Pancreas (tissue), 10 donors: ENCODE data around the gene ANTXR1. TPM values are rescaled to one million over a fixed set of nuclear protein-coding genes. Genes with fewer than 3 reads are reported as not detected.

Experiments used
- ATAC-seq, 4 donors: fragments of 200-7000 bp; cut with Tn5 transposase; one replicate each; pipeline versions ENCODE4 v1.8.0 to v1.9.1; 2020; ENCODE audit warnings: mild to moderate bottlenecking in 4 of 4, moderate library complexity in 4 of 4
- DNase-seq, 6 donors: peaks; one replicate each; pipeline ENCODE4 v3.0.0-alpha.2; 2020
- FAIRE-seq: peaks from 2 replicates; lab custom pipeline; 2012; peaks lifted over from hg19 to GRCh38; lab: Jason Lieb, UNC
- H3K27ac ChIP-seq, 4 donors: fragments of 200-600 bp; sonication (generic); 1 replicate in 3 of 4; 2 replicates in 1 of 4; pipeline versions ENCODE4 v1.5.0 to v1.8.0; 2020
- H3K27me3 ChIP-seq, 4 donors: fragments of 200-600 bp; one replicate each; pipeline ENCODE4 v1.8.0; 2021
- H3K36me3 ChIP-seq, 3 donors: fragments of 200-600 bp; sonication (generic) in 1 of 3; one replicate each; pipeline versions ENCODE4 v1.5.0 to v1.8.0; 2020 to 2021
- H3K4me1 ChIP-seq, 3 donors: fragments of 200-600 bp; one replicate each; pipeline ENCODE4 v1.8.0; 2021
- H3K4me3 ChIP-seq, 4 donors: fragments of 200-600 bp; sonication (generic) in 2 of 4; one replicate each; pipeline versions ENCODE4 v1.5.0 to v1.8.0; 2020 to 2021
- H3K9me3 ChIP-seq, 4 donors: fragments of 200-600 bp; one replicate each; pipeline ENCODE4 v1.8.0; 2021
- WGBS, 2 donors: extraction: QIAGEN DNeasy Blood & Tissue Kit; methylation state at CpG; one replicate each; pipeline ENCODE4 v1.1.7; 2013; 5-methylcytosine and 5-hydroxymethylcytosine counted together
- intact Hi-C, 3 donors: fragments of 100-400 bp; cut with DNase I; formaldehyde crosslinking; loops; one replicate each; pipeline versions ENCODE4 v1.11.1 to v1.14.2; 2022
- polyA plus RNA-seq, 2 donors: library from polyadenylated mRNA; stranded (reverse); fragments of 200-250 nt; gene quantifications; one replicate each; pipeline ENCODE4 v1.2.3, GENCODE V29; 2013
- total RNA-seq, 6 donors: library from RNA; stranded (reverse); fragmentation: NEBNext Ultra II Directional in 4 of 6; extraction: Animal tissue kit (Norgen Biotek cat#: 25700) in 4 of 6; gene quantifications; one replicate each; pipeline versions ENCODE4 v1.2.1 to v1.2.4, GENCODE V29; 2021 to 2023
- TF ChIP-seq, protein P1 (sequence below), 4 donors: fragments of 200-600 bp; sonication (generic) in 3 of 4; IDR thresholded peaks; one replicate each; pipeline versions ENCODE4 v1.5.0 to v1.8.0; 2021; ENCODE audit warnings: antibody characterized with exemption in 4 of 4
- donor health status: healthy with polysubstance abuse.
- donor health status: DM: no; HTN: no; CAD: no; lungs with moderate emphysema.
- donor health status: DM: no; HTN: no; CAD: no.
- donor health status: control.
- donor health status: control.
- donor health status: Bipolar disorder and iron deficiency.
- donor health status: DM: yes; HTN: yes; CAD: no.
- donor health status: DM: no; HTN: no; CAD: no.
- donor health status: DM: no; HTN: no; CAD: no.
- donor health status: DM: yes; HTN: yes; CAD: no.

Gene ANTXR1
- total and polyA plus RNA-seq, 8 donors = 1.7 to 23.4 (median 2.5) TPM

DNA sequence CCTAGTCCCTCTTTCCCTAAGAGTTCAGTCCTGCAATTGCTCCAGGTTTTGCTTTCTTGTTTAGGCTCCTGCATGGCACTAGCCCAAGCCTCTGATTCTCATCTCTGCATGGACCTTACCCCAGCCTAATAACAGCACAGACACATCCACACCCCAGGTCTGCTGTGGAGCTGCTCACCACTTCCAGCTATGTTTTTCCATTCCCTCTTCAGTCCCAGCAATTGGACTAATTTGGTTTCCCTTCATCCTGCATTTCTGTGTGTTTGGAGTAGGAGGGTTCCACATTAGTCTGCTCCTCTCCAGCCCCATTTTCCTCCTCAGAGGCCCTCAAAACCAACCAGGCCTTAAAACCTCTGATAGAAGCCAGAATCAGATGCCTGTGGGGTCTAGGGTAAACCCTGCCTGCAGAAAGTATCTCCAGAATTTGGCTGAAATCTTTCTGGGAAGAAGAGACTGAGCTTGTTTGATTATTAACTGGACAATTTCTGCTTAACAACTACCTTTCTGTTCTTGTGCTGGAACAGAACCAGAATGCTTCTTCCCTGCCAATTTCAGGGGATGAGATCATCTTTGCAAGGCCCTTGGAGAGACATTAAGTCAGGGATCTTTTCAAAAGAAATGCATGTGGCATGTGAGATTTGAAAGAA is 278.1 kb downstream of the ANTXR1 start:
- Histone ChIP-seq H3K9me3 (no peaks in the 10 kb centered on the region), H3K4me3 (no peak overlapping the region), H3K36me3 (no peaks in the 10 kb centered on the region), H3K4me1 (peaks cover 0 to 13% (median 0%) of the 10 kb centered on the region in 3 donors), H3K27me3 (no peaks in the 10 kb centered on the region), H3K27ac (peak overlapping the region in 1 of 4 donors; percentile 46)
- ATAC-seq (peak in 3 of 4 donors; percentile 68 to 85 (median 74)), FAIRE-seq (no peak), DNase-seq (no peak)
- intact Hi-C loops = no loop called here
- TF ChIP-seq, protein P1, sequence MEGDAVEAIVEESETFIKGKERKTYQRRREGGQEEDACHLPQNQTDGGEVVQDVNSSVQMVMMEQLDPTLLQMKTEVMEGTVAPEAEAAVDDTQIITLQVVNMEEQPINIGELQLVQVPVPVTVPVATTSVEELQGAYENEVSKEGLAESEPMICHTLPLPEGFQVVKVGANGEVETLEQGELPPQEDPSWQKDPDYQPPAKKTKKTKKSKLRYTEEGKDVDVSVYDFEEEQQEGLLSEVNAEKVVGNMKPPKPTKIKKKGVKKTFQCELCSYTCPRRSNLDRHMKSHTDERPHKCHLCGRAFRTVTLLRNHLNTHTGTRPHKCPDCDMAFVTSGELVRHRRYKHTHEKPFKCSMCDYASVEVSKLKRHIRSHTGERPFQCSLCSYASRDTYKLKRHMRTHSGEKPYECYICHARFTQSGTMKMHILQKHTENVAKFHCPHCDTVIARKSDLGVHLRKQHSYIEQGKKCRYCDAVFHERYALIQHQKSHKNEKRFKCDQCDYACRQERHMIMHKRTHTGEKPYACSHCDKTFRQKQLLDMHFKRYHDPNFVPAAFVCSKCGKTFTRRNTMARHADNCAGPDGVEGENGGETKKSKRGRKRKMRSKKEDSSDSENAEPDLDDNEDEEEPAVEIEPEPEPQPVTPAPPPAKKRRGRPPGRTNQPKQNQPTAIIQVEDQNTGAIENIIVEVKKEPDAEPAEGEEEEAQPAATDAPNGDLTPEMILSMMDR (IDR thresholded peaks at IDR 0.05) = no peak

DNA sequence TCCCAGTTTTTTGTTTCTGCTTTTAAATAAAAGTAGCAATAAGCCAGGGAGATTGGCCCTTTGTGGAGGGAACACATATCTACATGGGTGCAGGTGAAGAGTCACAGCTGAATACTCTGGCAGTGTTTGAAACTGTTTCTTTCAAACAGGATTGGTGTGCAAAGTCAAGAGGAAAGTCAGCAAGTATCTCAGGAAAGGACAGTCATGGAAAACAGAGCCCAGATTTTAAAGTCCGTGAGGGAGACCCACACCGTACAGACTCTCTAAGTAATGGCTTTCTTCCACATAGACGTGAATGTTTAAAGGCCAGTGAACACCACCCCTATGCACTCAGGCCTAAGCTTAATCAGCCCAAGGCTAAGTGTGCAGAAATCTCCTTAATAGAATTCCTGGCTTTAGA is 278.7 kb downstream of the ANTXR1 start:
- ATAC-seq = no peak
- 87 to 88% methylated on average over 3 of the region's 3 CpGs for WGBS, 2 donors
- H3K36me3 ChIP-seq = no peaks in the 10 kb centered on the region
- peak overlapping the region in 1 of 4 donors; percentile 46 for H3K27ac ChIP-seq
- peaks cover 0 to 13% (median 0%) of the 10 kb centered on the region in 3 donors for H3K4me1 ChIP-seq
- no peak for DNase-seq
- no peak for FAIRE-seq
- TF ChIP-seq, protein P1 (IDR thresholded peaks at IDR 0.05) = no peak
- no peaks in the 10 kb centered on the region for H3K9me3 ChIP-seq
- H3K27me3 ChIP-seq = no peaks in the 10 kb centered on the region
- no peak overlapping the region for H3K4me3 ChIP-seq
- intact Hi-C loops = no loop called here

DNA sequence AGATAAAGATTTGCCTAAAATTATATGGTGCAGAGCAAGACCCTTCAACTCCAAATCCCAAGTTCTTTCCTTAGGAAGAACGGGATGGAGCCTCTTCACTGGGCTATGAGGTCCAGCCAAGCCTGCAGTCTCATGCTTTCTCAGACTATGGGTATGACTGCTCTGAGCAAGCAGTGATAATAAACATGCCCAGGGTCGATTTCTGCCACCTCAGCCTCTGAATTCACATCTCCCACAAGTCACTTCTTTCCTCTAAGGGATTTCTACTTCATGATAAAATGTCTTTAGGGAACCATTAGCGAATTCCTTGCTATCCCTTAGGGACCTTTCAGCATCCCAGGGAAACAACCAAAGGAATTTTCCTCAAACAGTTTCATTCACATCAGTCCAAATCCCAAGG is 279.3 kb downstream of the ANTXR1 start:
- no peak for FAIRE-seq
- Histone ChIP-seq H3K4me3 (no peak overlapping the region), H3K9me3 (no peaks in the 10 kb centered on the region), H3K27me3 (no peaks in the 10 kb centered on the region), H3K27ac (peak overlapping the region in 1 of 4 donors; percentile 46), H3K36me3 (no peaks in the 10 kb centered on the region), H3K4me1 (peaks cover 0 to 13% (median 0%) of the 10 kb centered on the region in 3 donors)
- no peak for DNase-seq
- TF ChIP-seq, protein P1 (IDR thresholded peaks at IDR 0.05) = no peak
- no peak for ATAC-seq
- 72 to 79% methylated on average over 3 of the region's 3 CpGs for WGBS, 2 donors
- intact Hi-C loops = no loop called here

DNA sequence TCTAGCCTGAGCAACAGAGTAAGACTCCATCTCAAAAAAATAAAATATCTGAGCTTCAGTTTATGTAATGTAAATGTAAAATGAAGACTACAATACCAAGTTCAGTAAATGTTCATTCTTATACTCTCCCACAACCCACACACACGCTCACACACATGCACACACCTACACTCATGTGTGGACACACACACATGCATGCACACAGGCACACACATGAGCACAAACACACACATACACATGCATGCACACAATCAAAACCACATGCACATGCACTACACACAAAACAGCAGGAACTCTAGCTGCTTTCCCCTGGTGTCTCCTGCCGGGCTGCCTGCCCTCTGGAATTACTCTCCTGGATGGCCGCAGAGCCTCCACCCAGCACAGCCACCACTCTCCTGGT is 283.4 kb downstream of the ANTXR1 start:
- Histone ChIP-seq H3K27ac (no peak overlapping the region), H3K27me3 (no peaks in the 10 kb centered on the region), H3K36me3 (no peaks in the 10 kb centered on the region), H3K9me3 (no peaks in the 10 kb centered on the region), H3K4me1 (peaks cover 0 to 6% (median 0%) of the 10 kb centered on the region in 3 donors), H3K4me3 (no peak overlapping the region)
- DNase-seq (no peak), FAIRE-seq (no peak), ATAC-seq (no peak)
- intact Hi-C loops = no loop called here
- TF ChIP-seq, protein P1 (IDR thresholded peaks at IDR 0.05) = no peak
- WGBS, 2 donors = 83 to 84% methylated on average over 3 of the region's 3 CpGs

DNA sequence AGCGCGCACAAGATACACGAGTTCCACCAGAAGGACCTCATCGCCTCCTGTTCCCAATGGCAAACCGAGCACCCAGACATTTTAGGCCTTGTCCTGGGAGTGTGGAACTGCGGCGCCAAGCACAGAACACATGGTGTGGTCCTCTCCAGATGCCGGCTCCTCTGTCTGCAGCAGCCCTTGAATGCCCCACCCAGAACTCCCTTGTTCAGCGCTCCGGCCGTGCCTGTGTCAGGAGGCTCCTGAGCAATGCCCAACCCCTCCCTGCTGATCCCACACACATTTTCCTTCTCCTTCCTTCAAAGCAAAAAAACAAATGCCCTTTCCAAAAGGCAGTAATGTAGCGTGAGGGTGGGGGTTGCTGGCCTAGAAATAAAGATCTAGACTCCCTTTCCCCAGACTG is 284.2 kb downstream of the ANTXR1 start:
- ATAC-seq (no peak), FAIRE-seq (no peak), DNase-seq (no peak)
- Histone ChIP-seq H3K4me1 (no peaks in the 10 kb centered on the region), H3K27ac (no peak overlapping the region), H3K9me3 (no peaks in the 10 kb centered on the region), H3K4me3 (no peak overlapping the region), H3K27me3 (no peaks in the 10 kb centered on the region), H3K36me3 (no peaks in the 10 kb centered on the region)
- intact Hi-C loops = no loop called here
- TF ChIP-seq, protein P1 (IDR thresholded peaks at IDR 0.05) = no peak
- WGBS, 2 donors = 85 to 89% methylated on average over 12 of the region's 12 CpGs
